Amniotic epithelial cell (primary cell): ENCODE measurements around the gene SLC25A53.
"Not testable (repeated sequence)": the region's sequence is repeated elsewhere in the genome, so short reads cannot be mapped to it uniquely, and the experiment has no call there.

Experiments used
- DNase-seq: peaks from one replicate; pipeline ENCODE4 v3.0.0-alpha.2; 2010; ENCODE audit warnings: low read depth

SLC25A53 gene

GRCh38 chrX:104130808-104131207 is 26.0 kb downstream of the SLC25A53 start:
- no peak for DNase-seq

GRCh38 chrX:104126856-104127255 is 30.0 kb downstream of the SLC25A53 start:
- DNase-seq: no peak

GRCh38 chrX:104122829-104123228 is 34.0 kb downstream of the SLC25A53 start:
- DNase-seq: no peak

- DNase-seq: no peak
Measured at GRCh38 chrX:104118765-104119164, 38.0 kb downstream of the SLC25A53 start.

- no peak for DNase-seq
Measured at GRCh38 chrX:104117759-104118158, 39.0 kb downstream of the SLC25A53 start.

GRCh38 chrX:104113222-104113965 is 43.4 kb downstream of the SLC25A53 start:
- DNase-seq: peak; percentile 15

GRCh38 chrX:104112326-104112951 is 44.4 kb downstream of the SLC25A53 start, which contains the start of gene ZCCHC18:
Gene ZCCHC18, plus strand, starts transcription at chrX:104112523. Its CDS starts 1,589 bp downstream, at chrX:104114112.
- DNase-seq: peak; percentile 20

GRCh38 chrX:104110491-104111240 is 46.1 kb downstream of the SLC25A53 start:
- not testable (repeated sequence) for DNase-seq

- DNase-seq: no peak
Measured at GRCh38 chrX:104108955-104109354, 47.9 kb downstream of the SLC25A53 start.

- DNase-seq: no peak
Measured at GRCh38 chrX:104105330-104106262, 51.2 kb downstream of the SLC25A53 start.

- DNase-seq: no peak
Measured at GRCh38 chrX:104104676-104105075, 52.1 kb downstream of the SLC25A53 start.

- DNase-seq: no peak
Measured at GRCh38 chrX:104098919-104099318, 57.9 kb downstream of the SLC25A53 start.

- peak; percentile 71 for DNase-seq
Measured at GRCh38 chrX:104098151-104098808, 58.5 kb downstream of the SLC25A53 start.

- DNase-seq: no peak
Measured at GRCh38 chrX:104085919-104086318, 70.9 kb downstream of the SLC25A53 start.

GRCh38 chrX:104085477-104085876 is 71.3 kb downstream of the SLC25A53 start:
- DNase-seq: no peak

GRCh38 chrX:104084534-104085277 is 72.1 kb downstream of the SLC25A53 start:
- DNase-seq: no peak

- DNase-seq: no peak
Measured at GRCh38 chrX:104084063-104084462, 72.7 kb downstream of the SLC25A53 start.

- DNase-seq: not testable (repeated sequence)
Measured at GRCh38 chrX:104077854-104078253, 79.0 kb downstream of the SLC25A53 start.

- DNase-seq: not testable (repeated sequence)
Measured at GRCh38 chrX:104075778-104076445, 80.9 kb downstream of the SLC25A53 start, which contains the start of gene TMSB15C. Gene TMSB15C, minus strand, starts transcription at chrX:104076236.

- DNase-seq: not testable (repeated sequence)
Measured at GRCh38 chrX:104062636-104063035, 94.2 kb downstream of the SLC25A53 start.
